T-helper 1 cell (primary cell): ENCODE measurements around the gene FAM124B.

ENCODE experiments used
- DNase-seq, 5 donors: peaks; one replicate each; pipeline ENCODE4 v3.0.0-alpha.2; 2012 to 2020
- total RNA-seq, 4 donors: gene quantifications; one replicate each; lab custom pipeline; 2026; lab: John Stamatoyannopoulos, UW

The FAM124B gene, protein sequence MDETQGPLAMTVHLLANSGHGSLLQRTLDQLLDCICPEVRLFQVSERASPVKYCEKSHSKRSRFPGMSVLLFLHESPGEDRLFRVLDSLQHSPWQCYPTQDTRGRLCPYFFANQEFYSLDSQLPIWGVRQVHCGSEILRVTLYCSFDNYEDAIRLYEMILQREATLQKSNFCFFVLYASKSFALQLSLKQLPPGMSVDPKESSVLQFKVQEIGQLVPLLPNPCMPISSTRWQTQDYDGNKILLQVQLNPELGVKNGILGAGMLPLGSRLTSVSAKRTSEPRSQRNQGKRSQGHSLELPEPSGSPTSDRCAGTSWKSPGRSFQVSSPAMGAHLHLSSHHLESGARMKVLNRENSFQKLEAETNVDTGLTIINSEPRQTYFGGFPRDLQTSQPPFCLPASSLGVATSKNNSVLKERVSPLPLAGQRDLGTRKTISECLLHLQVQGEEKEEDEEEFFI
- 0.47 to 1.5 (median 0.71) reads per million in 4 donors for total RNA-seq

DNA sequence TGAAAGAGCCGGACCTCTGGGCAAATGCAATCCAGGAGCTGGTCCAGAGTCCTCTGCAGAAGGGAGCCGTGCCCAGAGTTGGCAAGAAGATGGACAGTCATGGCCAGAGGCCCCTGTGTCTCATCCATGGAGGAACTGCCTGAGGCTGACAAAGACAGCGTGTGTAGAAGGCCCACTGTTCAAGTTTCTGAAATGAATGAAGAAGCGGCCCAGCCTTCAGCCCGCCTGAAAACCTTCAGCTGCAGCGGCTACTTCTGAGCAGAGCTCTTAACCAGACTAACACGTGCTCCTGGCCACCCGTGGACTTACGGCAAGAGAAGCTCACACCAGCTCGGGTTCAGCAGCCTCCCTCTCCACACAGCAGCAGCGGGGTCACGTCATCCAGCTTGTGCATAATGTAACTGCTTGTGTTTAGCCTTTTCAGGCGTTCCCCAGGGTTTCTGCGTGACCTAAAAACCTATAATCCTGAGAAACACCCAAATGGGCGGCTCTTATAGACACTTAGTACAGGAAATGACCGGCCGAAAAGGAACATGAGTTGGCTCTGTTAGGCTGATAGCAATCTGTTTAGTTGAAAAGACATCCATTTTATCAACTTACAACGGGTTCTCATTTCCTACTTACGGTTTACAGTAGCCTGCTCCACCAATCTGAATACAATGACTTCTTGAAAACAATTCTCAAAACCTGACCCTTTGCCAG, at the start of gene FAM124B:
TSS of gene FAM124B (minus strand) at position 467 of the 702 bp plus-strand sequence. CDS start at position 128, 339 bp downstream.
- DNase-seq = peak in 1 of 5 donors; percentile 74

DNA sequence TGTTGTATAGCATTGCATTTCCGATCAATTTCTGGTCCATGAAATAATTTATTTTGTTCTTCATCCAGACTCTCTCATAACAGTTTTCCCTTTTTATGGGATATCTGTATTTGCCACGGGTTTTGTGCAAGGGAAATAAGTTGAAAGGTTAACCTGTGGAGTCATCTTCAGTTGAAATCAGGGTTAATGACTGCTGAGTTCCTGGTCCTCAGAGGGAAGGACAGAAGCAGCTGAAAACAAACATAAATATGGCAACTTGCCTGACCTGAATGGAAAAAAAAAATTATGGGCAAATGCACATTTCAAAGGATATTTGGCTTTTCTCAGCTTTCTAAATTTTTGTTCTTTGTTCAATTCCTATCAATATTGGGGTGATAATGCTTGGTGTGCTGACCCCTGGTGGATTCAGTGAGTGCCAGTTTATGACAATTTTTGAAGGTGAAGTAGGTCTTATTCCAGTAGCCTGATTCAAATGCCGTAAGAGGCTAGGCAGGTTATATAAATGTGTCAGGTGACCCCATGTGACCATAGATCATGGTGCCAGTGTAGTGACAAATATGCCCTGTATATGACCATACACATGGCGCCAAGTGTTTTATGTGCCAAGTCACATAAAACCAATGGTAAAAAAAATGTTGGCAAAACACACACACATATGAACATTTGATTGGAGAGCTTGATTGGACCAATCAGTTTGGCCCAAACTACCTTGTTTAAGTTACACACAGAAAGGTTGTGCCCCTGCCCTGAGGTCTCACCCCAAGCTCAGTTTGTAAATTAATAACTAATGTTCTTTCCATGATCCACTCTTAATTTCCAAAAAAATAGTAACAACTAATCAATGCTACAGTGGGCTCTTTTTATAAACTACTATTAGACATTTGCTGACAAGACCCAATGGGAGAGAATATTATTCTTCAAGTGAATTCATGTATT, 47.6 kb upstream of the FAM124B start:
- DNase-seq = no peak

DNA sequence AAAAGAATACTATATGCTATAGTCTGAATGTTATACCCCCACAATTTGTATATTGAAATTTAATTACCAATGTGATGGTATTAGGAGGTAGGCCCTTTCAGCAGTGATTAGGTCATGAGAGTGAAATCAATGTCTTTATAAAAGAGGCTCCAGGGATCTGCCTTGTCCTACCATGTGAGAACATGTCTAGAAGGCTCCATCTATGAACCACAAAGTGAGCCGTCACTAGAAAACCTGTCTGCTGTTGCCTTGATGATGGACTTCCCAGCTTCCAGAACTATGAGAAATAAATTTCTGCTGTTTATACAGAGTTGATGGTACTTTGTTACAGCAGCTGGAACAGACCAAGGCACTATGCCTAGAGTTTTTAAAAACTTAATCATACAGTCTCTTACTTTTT, 46.3 kb upstream of the FAM124B start:
- no peak for DNase-seq

DNA sequence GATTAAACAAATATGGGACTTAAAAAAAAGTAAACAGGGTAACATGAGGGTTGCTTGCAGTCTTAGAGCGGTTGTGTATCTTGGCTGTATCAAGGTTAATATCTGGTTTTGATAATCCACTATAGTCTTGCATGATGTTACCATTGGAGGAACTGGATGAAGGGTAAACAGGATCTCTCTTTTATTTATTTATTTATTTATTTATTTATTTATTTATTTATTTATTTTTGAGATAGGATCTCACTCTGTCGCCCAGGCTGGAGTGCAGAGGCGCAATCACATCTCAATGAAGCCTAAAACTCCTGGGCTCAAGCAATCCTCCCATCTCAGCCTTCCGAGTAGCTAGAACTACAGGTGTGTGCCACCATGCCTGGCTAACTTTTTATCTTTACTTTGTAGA, 42.9 kb upstream of the FAM124B start:
- no peak for DNase-seq

DNA sequence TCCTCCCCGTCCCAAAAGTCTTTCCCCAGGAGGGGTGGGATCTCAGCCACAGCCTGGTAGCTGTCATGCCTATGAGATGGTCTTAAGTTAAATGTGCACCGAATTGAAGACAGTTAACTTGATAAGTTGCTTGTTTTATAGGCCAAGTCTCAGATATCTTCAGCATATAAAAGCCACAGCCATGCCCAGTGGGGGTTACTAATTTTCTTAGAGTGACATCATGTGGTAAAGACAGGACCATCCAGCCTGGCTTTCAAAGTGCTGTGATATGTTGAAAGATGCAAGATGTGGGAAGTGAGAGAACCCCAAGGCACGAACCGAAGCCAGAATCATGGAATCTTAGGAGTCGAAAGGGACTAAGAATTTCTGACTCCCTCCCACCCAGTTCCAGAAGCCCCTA, 42.1 kb upstream of the FAM124B start:
- DNase-seq = no peak

DNA sequence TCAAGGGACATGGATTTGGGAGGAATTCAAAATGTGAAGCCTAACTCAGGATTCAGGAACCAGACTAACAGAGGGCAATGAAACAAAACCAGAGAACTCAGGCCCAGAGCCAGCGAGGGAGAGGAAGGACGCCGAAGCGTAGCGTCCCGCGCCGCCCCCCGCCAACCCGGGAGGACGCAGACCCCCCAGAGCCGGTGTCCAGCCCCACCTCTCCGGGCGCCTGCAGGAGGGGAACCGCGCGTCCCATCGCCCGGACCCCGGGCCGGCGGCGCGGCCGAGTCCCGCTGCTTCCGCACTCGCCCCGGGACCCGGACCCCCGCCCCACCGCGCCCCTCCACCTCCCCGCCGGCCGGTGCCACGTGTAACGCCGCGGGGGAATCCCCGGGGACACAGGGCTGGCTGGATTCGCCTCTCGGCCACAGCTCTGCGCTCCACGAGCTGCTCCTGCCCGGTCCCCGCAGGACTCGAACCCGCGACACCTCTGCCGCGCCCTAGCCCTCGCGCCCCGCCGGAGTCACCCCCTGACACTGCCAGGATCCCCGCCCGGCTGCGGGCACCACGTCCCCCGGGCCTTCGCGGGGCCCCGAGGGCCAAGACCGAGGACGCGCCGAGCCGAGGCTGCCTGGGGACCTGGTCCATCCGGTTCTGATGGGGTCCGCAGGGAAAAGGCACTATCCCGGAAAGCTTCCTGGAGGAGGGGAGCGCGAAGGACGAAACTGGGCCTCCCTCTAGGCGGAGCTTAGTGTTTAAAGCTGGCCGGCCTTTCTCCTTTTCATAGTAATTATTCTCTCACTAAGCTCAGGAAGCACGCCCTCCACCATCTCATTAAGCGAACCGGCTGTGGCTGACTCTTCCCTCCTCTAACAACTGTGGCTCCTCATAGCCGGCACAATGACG, 40.4 kb upstream of the FAM124B start:
- no peak for DNase-seq

DNA sequence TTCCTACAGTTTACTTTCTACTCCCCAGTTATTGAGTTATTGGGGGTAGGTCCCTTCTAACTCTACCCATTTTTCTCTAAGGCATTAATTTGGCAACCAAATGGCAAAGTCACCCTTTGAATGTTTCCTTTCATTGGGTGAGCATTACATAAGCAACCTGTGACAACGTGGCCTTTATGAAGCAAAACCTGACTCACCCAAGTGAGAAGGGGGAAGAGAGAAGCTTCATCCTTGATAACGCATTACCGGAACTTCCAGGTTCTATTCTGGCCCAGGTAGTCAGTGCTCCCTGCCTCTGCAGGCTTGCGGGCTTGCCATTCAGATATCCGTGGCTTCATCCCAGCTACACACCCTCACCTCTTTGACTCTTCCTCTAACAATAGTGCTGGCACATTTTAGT, 39.1 kb upstream of the FAM124B start:
- DNase-seq = no peak

DNA sequence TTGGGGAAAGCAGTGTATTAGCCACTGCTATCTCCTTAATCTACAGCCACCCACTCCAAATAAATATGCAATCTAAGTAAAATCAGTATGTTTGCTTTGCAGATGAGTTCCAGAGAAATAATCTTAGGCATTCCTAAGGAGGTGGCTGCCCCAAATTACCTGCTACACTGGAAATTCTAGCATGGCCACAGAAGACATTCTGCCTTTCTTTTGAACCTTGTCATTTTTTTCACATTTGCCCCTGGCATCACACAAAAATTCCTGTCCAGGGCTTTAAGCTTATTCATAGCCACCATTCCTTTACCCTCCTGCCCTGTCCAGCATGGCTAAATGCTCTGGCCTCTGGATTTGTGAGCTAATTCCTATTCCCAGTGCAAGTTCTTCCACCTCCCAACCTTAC, 36.8 kb upstream of the FAM124B start:
- no peak for DNase-seq

DNA sequence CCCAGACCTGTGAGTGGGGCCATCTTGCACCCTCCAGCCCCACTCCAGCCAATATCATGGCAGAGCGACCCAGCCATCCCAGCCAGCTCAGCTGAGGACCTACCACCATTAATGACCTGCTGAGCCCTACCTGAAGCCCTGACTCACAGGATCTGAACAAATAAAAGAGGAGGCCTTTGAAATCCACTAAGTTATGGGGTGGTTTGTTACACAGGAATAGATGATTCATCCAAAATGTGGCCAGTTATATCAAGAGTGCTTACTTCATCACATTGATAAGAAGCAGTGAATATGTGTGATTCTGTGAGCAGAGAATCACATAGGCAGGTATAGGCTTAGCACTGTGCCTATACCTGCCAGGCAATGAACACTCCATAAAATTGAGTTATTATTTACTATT, 34.7 kb upstream of the FAM124B start:
- no peak for DNase-seq

DNA sequence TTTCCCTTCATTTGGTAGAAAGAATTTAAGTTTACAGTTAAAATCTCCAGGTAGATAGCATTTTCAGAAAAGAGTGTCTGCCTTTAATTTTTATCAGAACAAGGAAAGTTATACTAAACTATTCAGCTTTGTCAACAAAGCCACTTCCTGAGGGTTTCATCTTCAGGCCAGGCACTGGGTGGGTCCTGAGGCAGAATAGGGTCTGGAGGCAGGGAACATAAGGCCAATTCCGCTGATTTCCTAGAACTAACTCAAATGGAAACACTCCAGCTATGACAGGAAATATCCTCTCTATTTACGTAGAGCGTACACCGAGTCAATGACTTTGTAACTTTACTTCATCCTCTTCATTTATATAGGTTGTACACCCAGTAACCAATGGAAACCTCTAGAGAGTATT, 32.7 kb upstream of the FAM124B start:
- DNase-seq = no peak

DNA sequence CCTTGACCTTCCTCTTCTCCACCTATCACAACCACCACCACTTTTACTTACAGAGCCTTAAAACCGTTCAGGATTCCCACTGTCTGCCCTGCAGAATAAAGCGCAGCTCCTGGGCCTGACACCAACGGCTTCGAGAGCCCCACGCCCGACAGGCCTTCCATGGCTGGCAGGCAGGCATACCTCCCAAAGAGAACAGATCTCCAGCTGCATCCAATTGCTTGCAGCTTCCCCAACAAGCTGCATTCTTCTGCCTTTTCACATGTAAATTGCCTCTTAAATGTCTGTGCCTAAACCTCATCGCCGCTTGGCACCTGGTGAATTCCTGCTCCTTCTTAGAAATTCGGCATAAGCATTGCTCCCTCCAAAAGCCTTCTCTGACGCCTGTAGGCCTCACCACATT, 31.5 kb upstream of the FAM124B start:
- DNase-seq = no peak

DNA sequence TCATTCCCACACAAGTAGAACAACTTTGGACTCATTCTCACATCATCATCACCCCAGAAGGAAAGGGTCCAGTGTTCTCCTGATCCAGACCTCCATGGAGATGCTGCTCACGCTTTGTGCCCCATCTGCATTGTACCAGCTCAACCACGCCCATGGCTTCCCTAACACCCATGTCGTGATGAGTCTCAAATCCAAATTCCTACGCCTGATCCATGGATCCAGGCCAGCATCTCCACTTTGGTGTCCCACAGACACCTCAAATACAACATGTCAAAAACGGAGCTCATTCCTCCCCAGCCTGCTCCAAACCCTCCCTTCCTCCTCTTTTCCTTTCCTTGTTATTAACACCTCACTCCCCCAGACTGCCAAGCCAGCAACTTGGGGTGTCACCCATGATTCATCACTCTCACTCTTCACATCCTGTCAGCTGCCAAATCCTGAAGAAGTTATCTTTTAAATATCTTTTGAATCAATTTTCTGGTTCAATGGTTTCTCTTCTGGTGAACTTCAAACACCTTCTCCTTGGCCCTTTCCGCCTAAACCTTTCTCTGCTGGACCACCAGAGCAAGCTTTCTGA, 30.2 kb upstream of the FAM124B start:
- no peak for DNase-seq

DNA sequence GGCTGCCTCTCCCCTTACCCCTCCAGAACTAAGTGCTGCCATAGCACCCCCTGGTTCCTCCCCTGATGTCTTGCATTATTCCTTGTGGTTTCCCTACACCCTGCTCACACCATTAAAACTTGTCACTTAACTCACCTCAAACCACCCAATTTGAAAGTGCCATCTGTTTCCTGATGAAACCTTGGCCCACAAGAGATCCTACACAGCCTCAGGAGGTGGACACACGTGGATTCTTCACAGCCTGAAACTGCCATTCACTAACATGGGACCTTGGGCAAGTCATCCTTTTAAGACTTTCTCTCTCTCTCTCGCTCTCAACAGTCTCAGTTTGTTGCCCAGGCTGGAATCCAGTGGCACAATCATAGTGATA, 27.5 kb upstream of the FAM124B start:
- no peak for DNase-seq

DNA sequence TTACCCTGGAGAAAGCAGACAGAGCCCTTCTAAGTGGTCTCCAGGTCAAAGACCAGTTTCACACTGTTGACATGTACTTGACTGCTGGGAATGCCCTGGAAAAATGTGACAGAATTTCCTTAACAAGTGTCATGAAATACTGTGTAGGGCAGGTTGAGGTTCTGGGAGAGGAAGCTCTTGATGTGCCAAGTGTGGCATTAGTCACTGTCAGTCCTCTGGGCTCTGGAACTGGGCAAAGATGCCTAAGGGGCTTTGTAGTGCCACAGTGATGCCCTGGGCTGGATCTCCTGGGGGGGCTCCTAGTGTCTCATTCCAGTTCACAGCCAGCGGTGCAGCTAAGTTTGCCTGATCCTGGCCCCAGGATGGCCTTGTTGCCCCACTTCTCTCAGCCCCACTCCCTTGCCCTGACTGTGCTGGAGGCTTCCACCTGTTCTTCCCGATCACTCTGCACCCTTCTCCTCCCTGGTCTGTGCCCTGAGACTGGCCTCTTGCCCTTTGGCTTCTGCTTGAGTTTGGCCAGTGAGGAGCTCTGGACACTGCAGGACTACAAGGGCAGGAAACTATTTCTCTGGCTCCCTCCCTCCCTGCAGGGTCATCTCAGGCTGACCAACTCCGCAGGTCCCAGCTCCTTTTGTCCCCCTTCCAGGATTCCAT, 27.0 kb upstream of the FAM124B start:
- no peak for DNase-seq

DNA sequence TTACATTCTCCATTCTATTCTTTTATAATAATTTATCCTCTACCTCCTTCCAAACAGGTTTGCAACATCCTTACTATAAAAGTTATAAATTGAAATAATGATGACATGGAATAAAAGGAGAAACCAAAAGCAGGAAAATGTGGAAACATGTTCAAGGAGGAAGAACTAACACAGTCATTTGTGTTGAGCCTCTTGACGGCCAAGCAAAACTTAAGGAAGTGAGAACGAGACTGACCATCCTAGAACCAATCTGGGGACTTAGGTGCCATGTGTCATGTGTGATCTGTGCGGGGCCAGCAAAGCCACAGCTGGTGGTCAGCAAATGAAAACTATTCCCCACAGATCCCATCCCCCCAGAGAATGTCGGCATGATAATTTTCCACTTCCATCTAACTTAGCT, 25.6 kb upstream of the FAM124B start:
- no peak for DNase-seq

DNA sequence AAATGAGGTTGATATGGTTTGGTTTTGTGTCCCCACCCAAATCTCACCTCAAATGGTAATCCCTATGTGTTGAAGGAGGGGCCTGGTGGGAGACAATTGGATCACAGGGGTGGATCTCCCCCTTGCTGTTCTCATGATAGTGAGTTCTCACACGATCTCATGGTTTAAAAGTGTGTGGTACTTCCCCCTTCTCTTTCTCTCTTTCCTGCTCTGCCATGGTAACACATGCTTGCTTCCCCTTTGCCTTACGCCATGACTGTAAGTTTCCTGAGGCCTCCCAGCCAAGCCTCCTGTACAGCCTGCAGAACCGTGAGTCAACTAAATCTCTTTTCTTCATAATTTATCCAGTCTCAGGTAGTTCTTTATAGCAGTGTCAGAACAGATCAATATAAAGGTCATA, 24.7 kb upstream of the FAM124B start:
- no peak for DNase-seq

DNA sequence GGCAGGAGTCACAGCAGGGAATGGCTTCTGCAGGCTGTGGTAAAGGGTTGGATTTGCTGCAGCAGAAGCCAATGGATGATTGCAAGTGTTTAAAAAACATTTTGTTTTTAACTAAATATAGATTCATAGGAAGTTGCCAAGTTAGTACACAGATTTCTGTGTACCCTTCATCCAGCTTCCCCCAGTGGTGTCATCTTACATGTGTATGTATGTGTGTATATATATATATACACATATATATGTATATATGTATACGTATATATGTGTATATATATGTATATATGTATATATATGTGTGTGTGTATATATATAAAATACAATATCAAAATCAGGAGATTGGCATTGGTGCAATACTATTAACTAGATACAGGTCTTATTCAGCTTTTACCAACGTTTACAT, 19.2 kb upstream of the FAM124B start:
- DNase-seq = no peak

DNA sequence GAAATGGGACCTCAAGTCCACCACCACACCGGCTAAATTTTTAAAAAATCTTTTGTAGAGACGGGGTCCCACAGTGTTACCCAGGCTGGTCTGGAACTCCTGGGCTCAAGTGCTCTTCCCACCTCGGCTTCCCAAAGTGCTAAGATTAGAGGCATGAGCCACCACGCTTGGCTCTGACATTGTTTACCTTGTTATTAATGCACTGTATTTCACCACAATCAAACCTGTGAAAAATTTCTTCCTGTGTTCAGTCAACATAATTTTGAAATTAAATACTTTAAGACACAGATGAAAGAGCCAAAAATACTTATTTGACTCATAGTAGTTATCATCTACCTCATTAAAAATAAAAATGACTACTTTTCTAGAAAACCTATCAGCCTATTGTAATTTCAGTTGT, 16.0 kb upstream of the FAM124B start:
- DNase-seq = no peak

DNA sequence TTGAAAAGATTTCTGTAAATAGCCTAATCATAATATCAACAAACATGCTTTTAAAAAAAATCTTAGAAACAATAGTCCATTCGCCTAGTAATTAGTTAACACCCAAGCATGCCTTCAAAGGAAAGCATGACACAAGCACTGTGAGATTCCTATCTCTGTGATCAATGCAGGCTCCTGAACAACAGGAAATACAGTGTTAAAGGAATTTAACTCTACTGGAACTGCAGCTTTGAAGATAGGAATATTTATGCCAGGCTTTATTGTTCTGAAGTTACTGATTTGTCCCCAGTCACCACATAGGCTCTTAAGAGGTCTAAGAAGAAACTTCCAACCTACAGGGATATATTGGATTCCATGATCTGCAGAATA, 15.4 kb upstream of the FAM124B start:
- DNase-seq = no peak

DNA sequence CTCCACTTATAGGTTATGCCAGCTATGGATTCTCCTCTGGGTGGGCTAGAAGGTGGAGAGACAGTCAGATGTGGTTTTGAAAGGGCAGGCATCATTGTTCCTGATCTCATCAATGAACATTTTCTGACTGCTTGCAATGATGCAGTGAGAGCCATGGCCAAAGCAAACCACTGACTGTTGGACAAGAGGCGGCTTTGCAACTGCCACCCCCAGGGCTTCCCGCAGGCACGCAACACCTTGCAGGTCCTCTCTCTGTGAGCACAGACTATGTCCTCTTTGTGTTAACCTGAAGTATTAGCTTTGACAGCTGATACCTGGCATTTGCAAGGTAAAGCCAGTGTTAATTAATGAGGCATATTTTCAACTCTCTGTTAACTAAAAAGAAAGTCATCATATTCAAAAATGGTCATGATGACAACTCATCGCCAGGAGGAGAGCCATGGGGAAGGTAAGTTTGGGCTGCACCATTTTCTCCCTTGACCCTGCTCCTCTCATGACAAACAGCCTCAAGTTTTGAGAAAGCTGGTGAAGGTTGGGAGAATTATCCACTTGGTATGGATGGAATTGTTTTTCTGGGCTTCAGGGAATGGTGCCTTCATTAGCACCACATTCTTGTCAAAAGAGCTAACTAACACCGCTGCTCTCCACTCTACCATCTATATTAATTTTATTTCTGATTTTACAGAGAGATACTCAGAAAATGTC, 14.9 kb upstream of the FAM124B start:
- no peak for DNase-seq

DNA sequence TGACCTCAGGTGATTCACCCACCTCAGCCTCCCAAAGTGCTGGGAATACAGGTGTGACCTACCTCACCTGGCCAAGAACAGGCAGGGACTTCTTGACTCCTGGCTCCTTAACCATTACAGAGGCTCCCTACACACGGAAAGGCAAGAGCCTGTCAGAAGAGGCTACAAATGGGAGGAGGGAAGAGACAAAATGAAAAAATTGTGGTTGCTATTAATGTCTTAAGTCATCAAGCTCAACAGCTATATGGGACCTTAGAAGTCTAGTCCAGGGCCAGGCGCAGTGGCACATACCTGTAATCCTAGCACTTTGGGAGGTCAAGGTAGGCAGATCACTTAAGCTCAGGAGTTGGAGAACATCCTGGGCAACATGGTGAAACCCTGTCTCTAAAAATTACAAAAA, 11.5 kb upstream of the FAM124B start:
- DNase-seq = no peak
